K562 (cell line): Measurements from ENCODE around the gene ATP5PO. TPM values are rescaled to one million over a fixed set of nuclear protein-coding genes. Genes with fewer than 3 reads are reported as not detected.

ENCODE experiments used
- ATAC-seq: fragments of 200-7000 bp; cut with Tn5 transposase; 3 replicates; pipeline ENCODE4 v1.9.1; 2020; ENCODE audit warnings: moderate library complexity
- BruUV-seq: library from RNA; stranded (reverse); fragments of 400-500 nt; replicated peaks from 2 replicates; lab custom pipeline; 2021; lab: Mats Ljungman, UMichigan
- CTCF ChIA-PET: fragments of 300-600 bp; formaldehyde crosslinking; extraction: SDS; loops from one replicate; lab custom pipeline; 2021; ENCODE audit warnings: low intra/inter-chr PET ratio; lab: Yijun Ruan, JAX
- POLR2A ChIA-PET: fragments of 300-600, 350-650 bp; sonication (Branson Sonifier 250); formaldehyde crosslinking; extraction: SDS; loops from one replicate; lab custom pipeline; 2021; ENCODE audit warnings: antibody characterized with exemption, inconsistent platforms; lab: Yijun Ruan, JAX
- DNase-seq, 4 experiments: peaks; one replicate each; pipeline versions ENCODE4 v3.0.0 to v3.0.0-alpha.2; 2011 to 2018; ENCODE audit warnings: low spot score in 3 of 4, mixed read lengths in 3 of 4; ENCODE audit errors: extremely low read depth in 1 of 4
- FAIRE-seq: peaks from 2 replicates; lab custom pipeline; 2011; peaks lifted over from hg19 to GRCh38; lab: Jason Lieb, UNC
- H2AFZ ChIP-seq: 2 replicates; pipeline ENCODE4 v1.6.0; 2011; ENCODE audit warnings: low read depth, low read length, control low read depth, inconsistent platforms
- H3K27ac ChIP-seq: fragments of 200-600 bp; 3 replicates; pipeline ENCODE4 v1.8.0; 2011; ENCODE audit warnings: low read depth, mild to moderate bottlenecking, control low read depth, inconsistent platforms, low read length, moderate library complexity, mixed read lengths; ENCODE audit errors: extremely low read depth
- H3K27me3 ChIP-seq, 2 experiments: fragments of 300-600 bp in 1 of 2; 2 replicates in 1 of 2; 3 replicates in 1 of 2; pipeline versions ENCODE4 v1.6.0 to v1.8.0; 2011; ENCODE audit warnings: inconsistent platforms in 2 of 2, low read length in 2 of 2, mild to moderate bottlenecking in 1 of 2, mixed read lengths in 1 of 2, moderate library complexity in 1 of 2; ENCODE audit not compliant: control insufficient read depth in 2 of 2, insufficient read depth in 2 of 2
- H3K36me3 ChIP-seq: fragments of 300-600 bp; 3 replicates; pipeline ENCODE4 v1.8.0; 2011; ENCODE audit warnings: mild to moderate bottlenecking, low read length, inconsistent platforms; ENCODE audit not compliant: control insufficient read depth, insufficient read depth
- H3K4me1 ChIP-seq, 2 experiments: fragments of 200-600 bp in 1 of 2; replicated peaks in 1 of 2; 2 replicates in 1 of 2; 3 replicates in 1 of 2; pipeline versions ENCODE4 v1.5.1 to v1.8.0; 2011; ENCODE audit warnings: inconsistent platforms in 2 of 2, low read length in 2 of 2, mild to moderate bottlenecking in 1 of 2, mixed read lengths in 1 of 2, moderate library complexity in 1 of 2; ENCODE audit not compliant: control insufficient read depth in 2 of 2, insufficient read depth in 2 of 2
- H3K4me2 ChIP-seq: 2 replicates; pipeline ENCODE4 v1.6.1; 2011; ENCODE audit warnings: low read length, control low read depth, inconsistent platforms, mixed read lengths; ENCODE audit not compliant: insufficient read depth
- H3K4me3 ChIP-seq: fragments of 200-600 bp; sonication (generic), shearing (Covaris generic); 2 replicates; pipeline ENCODE4 v1.5.1; 2016; ENCODE audit warnings: control low read depth, inconsistent platforms
- H3K79me2 ChIP-seq: fragments of 200-600 bp; 3 replicates; pipeline ENCODE4 v1.8.0; 2011; ENCODE audit warnings: low read length, inconsistent platforms; ENCODE audit not compliant: control insufficient read depth, insufficient read depth
- H3K9ac ChIP-seq, 2 experiments: 2 replicates each; pipeline versions ENCODE4 v1.6.0 to v1.6.1; 2011; ENCODE audit warnings: low read depth in 2 of 2, low read length in 2 of 2, control low read depth in 1 of 2, inconsistent platforms in 1 of 2, mild to moderate bottlenecking in 1 of 2, mixed read lengths in 1 of 2; ENCODE audit not compliant: insufficient read depth in 1 of 2
- H3K9me1 ChIP-seq: one replicate; pipeline ENCODE4 v1.6.0; 2011; ENCODE audit warnings: inconsistent platforms, mild to moderate bottlenecking, low read length, moderate library complexity; ENCODE audit not compliant: control insufficient read depth, insufficient read depth
- H3K9me3 ChIP-seq: replicated peaks from 2 replicates; pipeline ENCODE4 v1.5.1; 2011; ENCODE audit warnings: low read depth, low read length, inconsistent platforms; ENCODE audit not compliant: control insufficient read depth, insufficient read depth
- H4K20me1 ChIP-seq: replicated peaks from 2 replicates; pipeline ENCODE4 v1.6.1; 2011; ENCODE audit warnings: low read length, inconsistent platforms, mixed read lengths; ENCODE audit not compliant: control insufficient read depth, insufficient read depth
- BACH1 ChIP-seq: fragments of 200-800 bp; sonication (Bioruptor generic); IDR thresholded peaks from 2 replicates; pipeline ENCODE4 v1.6.1; 2016; ENCODE audit warnings: missing genetic modification characterization, missing compliant biosample characterization
- NFE2L1 ChIP-seq: fragments of 450-650 bp; IDR thresholded peaks from 2 replicates; pipeline ENCODE4 v1.6.1; 2016; ENCODE audit warnings: missing genetic modification characterization, low read depth, mild to moderate bottlenecking, missing compliant biosample characterization, moderate library complexity, borderline replicate concordance
- NFIC ChIP-seq: fragments of 450-650 bp; IDR thresholded peaks from 2 replicates; pipeline ENCODE4 v1.6.1; 2017; ENCODE audit warnings: mild to moderate bottlenecking, inconsistent platforms
- RHOXF2B ChIP-seq: fragments of 250-450 bp; sonication (Bioruptor Pico); conservative IDR thresholded peaks from 2 replicates; pipeline ENCODE4 v1.5.1; 2021
- THRAP3 ChIP-seq: fragments of 450-650 bp; IDR thresholded peaks from 2 replicates; pipeline ENCODE4 v1.6.1; 2016; ENCODE audit warnings: mild to moderate bottlenecking, inconsistent platforms, borderline replicate concordance
- ZNF134 ChIP-seq: fragments of 250-450 bp; sonication (Bioruptor Pico); conservative IDR thresholded peaks from 2 replicates; pipeline ENCODE4 v1.4.0; 2020
- ZNF143 ChIP-seq: sonication (generic); formaldehyde crosslinking; IDR thresholded peaks from 2 replicates; pipeline ENCODE4 v1.9.0; 2022; ENCODE audit warnings: mild to moderate bottlenecking, missing genetic modification reagents
- ZNF165 ChIP-seq: fragments of 250-450 bp; sonication (Bioruptor Pico); IDR thresholded peaks from 2 replicates; pipeline ENCODE4 v1.4.0; 2020; ENCODE audit warnings: borderline replicate concordance
- WGBS: fragments of 100-300 bp; shearing (Covaris generic); methylation state at CpG from one replicate; pipeline ENCODE4 v1.1.6; 2016; ENCODE audit warnings: low coverage, mixed read lengths; ENCODE audit not compliant: insufficient coverage; ENCODE audit errors: missing lambda C conversion rate; 5-methylcytosine and 5-hydroxymethylcytosine counted together
- in situ Hi-C: fragments of 300-500 bp; cut with MboI; formaldehyde crosslinking; loops from 4 replicates; pipeline ENCODE4 v1.15.0; 2018; ENCODE audit warnings: inconsistent platforms, mixed read lengths
- intact Hi-C: fragments of 100-400 bp; cut with micrococcal nuclease; formaldehyde crosslinking; loops from 2 replicates; pipeline ENCODE4 v1.14.2; 2022
- polyA plus RNA-seq, 8 experiments: library from polyadenylated mRNA; depleted of rRNA in 4 of 8; stranded (reverse) in 5 of 8; unstranded in 3 of 8; fragments of >200 nt; fragmentation: Nextera tagmentation in 2 of 8; fragmentation: Illumina TruSeq in 1 of 8; extraction: Ambion mirVana in 2 of 8; extraction: Trizol in 1 of 8; gene quantifications; 2 replicates each; pipeline versions ENCODE4 v1.2.1 to v1.2.3, GENCODE V29; 2011 to 2014; ENCODE audit warnings: inconsistent platforms in 1 of 8, missing spikeins in 1 of 8
- total RNA-seq, 7 experiments: library from RNA; depleted of rRNA in 6 of 7; stranded (reverse); fragments of >200 nt in 6 of 7; fragmentation: Illumina TruSeq in 2 of 7; extraction: Trizol in 2 of 7; gene quantifications; 2 replicates each; pipeline versions ENCODE4 v1.2.1 to v1.2.3, GENCODE V29; 2011 to 2021; ENCODE audit warnings: low replicate concordance in 1 of 7

Gene ATP5PO
- total and polyA plus RNA-seq, 9 of the 15 experiments (the other 6 are each of a cell fraction or from before 2014, with no cell fraction given): 367 to 2,722 (median 808) TPM

DNA sequence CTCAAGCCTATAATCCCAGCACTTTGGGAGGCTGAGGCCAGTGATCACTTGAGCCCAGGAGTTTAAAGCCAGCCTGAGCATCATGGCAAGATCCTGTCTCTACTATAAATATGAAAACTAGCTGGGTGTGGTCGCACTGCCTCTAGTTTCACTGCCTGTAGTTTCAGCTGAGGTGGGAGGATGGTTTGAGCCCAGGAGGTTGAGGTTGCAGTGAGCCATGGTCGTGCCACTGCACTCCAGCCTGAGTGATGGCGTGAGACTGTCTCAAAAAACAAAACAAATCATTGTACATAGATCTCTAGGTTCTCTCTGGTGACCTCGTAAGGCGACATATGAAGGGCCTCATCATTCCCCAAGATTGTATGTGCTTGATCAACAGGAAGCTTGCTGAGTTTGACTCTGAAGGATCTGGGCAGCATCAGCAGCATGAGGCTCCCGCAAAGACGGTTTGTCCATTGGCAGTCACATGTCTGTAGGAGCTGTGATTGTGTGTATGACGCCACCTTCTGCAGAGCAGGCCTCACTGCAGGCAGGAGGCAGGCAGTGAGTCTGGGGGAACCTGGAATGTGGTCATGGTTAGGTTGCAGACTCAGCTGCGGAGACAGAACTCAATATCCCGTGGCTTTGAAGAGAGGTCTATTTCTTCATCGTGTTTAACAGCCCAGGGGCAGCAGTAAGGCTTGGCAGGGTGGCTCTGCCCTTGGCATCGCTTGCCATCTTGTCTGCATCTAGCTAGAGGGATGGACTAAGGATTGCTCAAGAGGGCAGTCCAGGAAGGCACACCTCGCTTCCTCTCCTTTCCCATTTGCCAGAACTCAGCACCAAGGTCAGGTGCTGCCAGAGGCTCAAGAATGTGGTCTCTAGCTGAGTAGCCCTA, 14.0 kb downstream of the ATP5PO start (continued):
- TF ChIP-seq ZNF143: 0 out of 2 replicates have a peak, but pooled peaks have one; percentile 3
- no peak for TF ChIP-seq THRAP3
- no peak for TF ChIP-seq NFIC
- TF ChIP-seq NFE2L1: no peak
- no peak for TF ChIP-seq BACH1 (tag)
- TF ChIP-seq, all 486 proteins: peak for 29

DNA sequence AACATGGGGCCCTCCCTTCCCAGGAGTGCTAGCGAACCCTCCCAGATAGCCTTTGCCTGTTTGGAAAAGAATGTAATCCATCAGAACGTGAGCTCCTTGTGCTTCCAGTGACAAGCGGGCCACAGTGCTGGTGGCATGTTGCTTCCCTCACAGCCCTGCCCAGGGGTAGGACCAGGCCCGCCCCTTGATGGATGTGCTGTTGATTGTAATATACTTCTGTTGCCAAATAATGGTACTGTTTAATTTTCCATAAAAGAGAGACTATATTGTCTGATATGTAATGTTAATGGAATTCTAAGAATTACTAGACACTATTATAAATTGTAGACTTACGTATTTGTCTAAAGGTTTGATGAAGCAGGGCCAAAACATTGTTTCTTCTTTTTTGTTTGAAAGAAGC, 16.4 kb downstream of the ATP5PO start:
- no peak for ATAC-seq
- Histone ChIP-seq H3K4me1 (peaks cover 8 to 18% of the 10 kb centered on the region in 2 experiments; a peak in 4 of 5 replicates), H3K36me3 (peaks cover 27% of the 10 kb centered on the region), H3K9me1 (no peaks in the 10 kb centered on the region), H3K9me3 (no peaks in the 10 kb centered on the region), H4K20me1 (0 out of 2 replicates have a peak, but pooled peaks cover 4% of the 10 kb centered on the region), H3K27ac (no peak overlapping the region), H3K79me2 (no peaks in the 10 kb centered on the region), H3K9ac (no peak overlapping the region), H3K4me2 (no peak overlapping the region), H3K27me3 (no peaks in the 10 kb centered on the region; a peak in 1 of 5 replicates), H3K4me3 (no peak overlapping the region), H2AFZ (no peak overlapping the region)
- FAIRE-seq: no peak
- DNase-seq: no peak
- TF ChIP-seq ZNF134 (CRISPR knock-in tag) (no peak), RHOXF2B (CRISPR knock-in tag) (no peak), ZNF165 (CRISPR knock-in tag) (no peak)
- intact Hi-C loops: no loop called here
- WGBS: 73% methylated on average over 5 of the region's 5 CpGs
- CTCF ChIA-PET: no interaction called here
- in situ Hi-C loops: no loop called here
- POLR2A ChIA-PET: interaction anchor here (0.6 to 2.1 kb wide), 6 partner anchors 13 to 311 kb away, joined by 3 to 7 read pairs (median 4); partner anchors contain the start of genes ATP5PO and DONSON
- BruUV-seq: no TSS peak
